H1 (cell line): ENCODE data around the gene SHISA7. TPM values are rescaled to one million over a fixed set of nuclear protein-coding genes. Genes with fewer than 3 reads are reported as not detected.

Experiments
- ASH2L ChIP-seq: fragments of 200-600, 300-600 bp; sonication (generic); IDR thresholded peaks from one replicate; pipeline ENCODE4 v1.7.1; 2017; ENCODE audit warnings: low read length
- ATF2 ChIP-seq: IDR thresholded peaks from 2 replicates; pipeline ENCODE4 v1.6.1; 2012; ENCODE audit warnings: low read length, inconsistent platforms
- BCL11A ChIP-seq, 2 experiments: IDR thresholded peaks; one replicate each; pipeline ENCODE4 v1.6.1; 2011; ENCODE audit warnings: low read depth in 2 of 2, low read length in 2 of 2, mild to moderate bottlenecking in 2 of 2
- CREB1 ChIP-seq: IDR thresholded peaks from 2 replicates; pipeline ENCODE4 v1.6.1; 2012; ENCODE audit warnings: inconsistent platforms
- EGR1 ChIP-seq: IDR thresholded peaks from 2 replicates; pipeline ENCODE4 v1.6.1; 2011; ENCODE audit warnings: low read depth, low read length, borderline replicate concordance
- EZH2 ChIP-seq: fragments of 200-600 bp; sonication (generic); IDR thresholded peaks from 2 replicates; pipeline ENCODE4 v1.7.1; 2012; ENCODE audit warnings: low read depth, mild to moderate bottlenecking, moderate library complexity, low read length, inconsistent platforms; ENCODE audit not compliant: severe bottlenecking
- FOSL1 ChIP-seq: IDR thresholded peaks from 2 replicates; pipeline ENCODE4 v1.6.1; 2011; ENCODE audit warnings: mild to moderate bottlenecking, low read depth, low read length, moderate library complexity; ENCODE audit not compliant: insufficient read depth
- GABPA ChIP-seq: IDR thresholded peaks from 2 replicates; pipeline ENCODE4 v1.6.1; 2011; ENCODE audit warnings: mild to moderate bottlenecking, low read length, moderate library complexity, borderline replicate concordance; ENCODE audit not compliant: insufficient read depth
- NANOG ChIP-seq: IDR thresholded peaks from 2 replicates; pipeline ENCODE4 v1.6.1; 2011; ENCODE audit warnings: low read length, low read depth, mild to moderate bottlenecking, inconsistent platforms; ENCODE audit not compliant: insufficient read depth, poor library complexity, severe bottlenecking
- POLR2AphosphoS5 ChIP-seq: IDR thresholded peaks from 2 replicates; pipeline ENCODE4 v1.6.1; 2011; ENCODE audit warnings: low read depth, low read length
- POU5F1 ChIP-seq: IDR thresholded peaks from 2 replicates; pipeline ENCODE4 v1.6.1; 2011; ENCODE audit warnings: low read depth, mild to moderate bottlenecking, low read length, moderate library complexity
- RAD21 ChIP-seq, 2 experiments: IDR thresholded peaks in 1 of 2; conservative IDR thresholded peaks in 1 of 2; 2 replicates each; pipeline ENCODE4 v1.6.1; 2011; ENCODE audit warnings: low read depth in 2 of 2, low read length in 2 of 2, improper control_type of control experiment in 1 of 2, inconsistent platforms in 1 of 2, mild to moderate bottlenecking in 1 of 2, moderate library complexity in 1 of 2
- RFX5 ChIP-seq: IDR thresholded peaks from 2 replicates; pipeline ENCODE4 v1.6.1; 2011; ENCODE audit warnings: low read depth, low read length, improper control_type of control experiment, borderline replicate concordance
- SAP30 ChIP-seq: fragments of 300-600 bp; sonication (generic); IDR thresholded peaks from 2 replicates; pipeline ENCODE4 v1.7.1; 2012; ENCODE audit warnings: low read length, moderate library complexity, mild to moderate bottlenecking, inconsistent platforms; ENCODE audit not compliant: insufficient read depth, insufficient replicate concordance
- SIRT6 ChIP-seq: IDR thresholded peaks from one replicate; pipeline ENCODE4 v1.7.1; 2012; ENCODE audit warnings: low read length, inconsistent platforms
- TAF1 ChIP-seq: IDR thresholded peaks from 2 replicates; pipeline ENCODE4 v1.6.1; 2011; ENCODE audit warnings: mild to moderate bottlenecking, low read depth, low read length
- TAF7 ChIP-seq: optimal IDR thresholded peaks from 2 replicates; pipeline ENCODE3; 2011; ENCODE audit warnings: low read depth, mild to moderate bottlenecking, inconsistent platforms, low read length, moderate library complexity, borderline replicate concordance
- TCF12 ChIP-seq: IDR thresholded peaks from 2 replicates; pipeline ENCODE4 v1.6.1; 2011; ENCODE audit warnings: low read depth, mild to moderate bottlenecking, low read length
- USF2 ChIP-seq: IDR thresholded peaks from 2 replicates; pipeline ENCODE4 v1.6.1; 2011; ENCODE audit warnings: low read length, improper control_type of control experiment
- ZNF274 ChIP-seq: IDR thresholded peaks from 2 replicates; pipeline ENCODE4 v1.7.0; 2012; ENCODE audit warnings: low read length, borderline replicate concordance; ENCODE audit errors: extremely low read depth
- polyA plus RNA-seq, 7 experiments: library from polyadenylated mRNA; depleted of rRNA in 3 of 7; stranded (reverse) in 5 of 7; unstranded in 2 of 7; fragments of >200 nt in 5 of 7; fragments of 200-250 nt in 2 of 7; gene quantifications; 1 replicate in 5 of 7; 2 replicates in 1 of 7; 4 replicates in 1 of 7; pipeline versions ENCODE4 v1.2.1 to v1.2.3, GENCODE V29; 2011 to 2013; ENCODE audit warnings: missing spikeins in 2 of 7, mixed read lengths in 2 of 7
- total RNA-seq: library from RNA; stranded (reverse); fragmentation: NEBNext Ultra II Directional; extraction: Animal tissue kit (Norgen Biotek cat#: 25700); gene quantifications from 2 replicates; pipeline ENCODE4 v1.2.1, GENCODE V29; 2021
- TF ChIP-seq, protein P1 (sequence below): IDR thresholded peaks from 2 replicates; pipeline ENCODE4 v1.6.1; 2012; ENCODE audit warnings: inconsistent platforms

The SHISA7 gene
- total and polyA plus RNA-seq, 2 of the 8 experiments (the other 6 are each of a cell fraction or from before 2014, with no cell fraction given): 0.76 to 1.0 TPM

DNA sequence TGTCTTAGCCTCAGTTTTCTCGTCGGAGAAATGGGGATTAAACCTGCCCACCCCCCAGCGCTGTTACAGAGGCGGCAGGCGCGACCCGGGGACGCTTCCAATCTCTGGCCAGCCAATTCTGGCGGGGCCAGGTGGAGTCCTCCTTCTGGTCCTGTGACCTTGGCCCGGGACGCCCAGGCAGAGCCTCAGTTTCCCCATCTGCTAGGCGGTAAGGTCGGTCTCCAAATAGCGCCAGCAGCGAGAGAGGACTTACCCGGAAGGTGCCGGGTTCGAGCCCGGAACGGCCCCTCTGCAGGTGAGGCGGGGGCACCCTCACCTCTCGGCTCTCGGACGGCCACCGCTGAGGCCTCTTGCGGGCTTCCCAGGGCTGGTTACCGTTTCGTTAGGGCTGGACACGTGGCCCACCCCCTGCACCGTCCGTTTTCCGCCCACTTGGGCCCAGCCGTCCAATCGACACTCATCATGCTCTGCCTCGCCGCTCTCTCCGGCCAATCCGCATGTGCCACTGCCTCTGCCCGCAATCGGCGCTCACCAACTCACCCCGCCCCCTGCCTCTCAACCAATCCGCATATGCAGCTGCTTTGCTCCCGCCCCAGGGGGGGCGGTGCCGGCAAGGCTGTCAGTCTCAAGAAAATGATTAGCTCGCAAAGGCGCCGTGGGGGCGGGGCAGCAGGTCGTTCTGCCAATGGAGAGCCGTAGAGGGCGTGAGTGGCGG lies 18.3 kb upstream of the SHISA7 start, which contains the start of gene ISOC2 (continued):
- no peak for TF ChIP-seq BCL11A (IDR thresholded peaks at IDR 0.05; ENCODE audit: low read depth in 2 of 2, low read length in 2 of 2)
- peak; percentile 73 for TF ChIP-seq TAF1
- TF ChIP-seq POLR2AphosphoS5: peak; percentile 69
- TF ChIP-seq ASH2L: peak; percentile 92
- TF ChIP-seq RAD21 (IDR thresholded peaks at IDR 0.05 in 1 of 2, conservative IDR thresholded peaks at IDR 0.05 in 1 of 2; ENCODE audit: low read depth in 2 of 2, low read length in 2 of 2): no peak
- no peak for TF ChIP-seq FOSL1
- peak; percentile 72 for TF ChIP-seq CREB1
- peak; percentile 52; the same call in 1 of the 2 replicates for TF ChIP-seq EGR1
- peak; percentile 62 for TF ChIP-seq TAF7
- TF ChIP-seq, protein P1, sequence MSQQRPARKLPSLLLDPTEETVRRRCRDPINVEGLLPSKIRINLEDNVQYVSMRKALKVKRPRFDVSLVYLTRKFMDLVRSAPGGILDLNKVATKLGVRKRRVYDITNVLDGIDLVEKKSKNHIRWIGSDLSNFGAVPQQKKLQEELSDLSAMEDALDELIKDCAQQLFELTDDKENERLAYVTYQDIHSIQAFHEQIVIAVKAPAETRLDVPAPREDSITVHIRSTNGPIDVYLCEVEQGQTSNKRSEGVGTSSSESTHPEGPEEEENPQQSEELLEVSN: peak; percentile 71
- TF ChIP-seq USF2: peak; percentile 92
- TF ChIP-seq EZH2: no peak
- no peak for TF ChIP-seq GABPA
- TF ChIP-seq NANOG: no peak
- no peak for TF ChIP-seq POU5F1
- TF ChIP-seq TCF12: no peak
- TF ChIP-seq RFX5: no peak
- TF ChIP-seq SIRT6: no peak
- no peak for TF ChIP-seq SAP30
- 0 out of 2 replicates have a peak, but pooled peaks have one; percentile 48 for TF ChIP-seq ATF2
- no peak for TF ChIP-seq ZNF274
